ENCODE measurements around the gene UGT1A8. TPM values are rescaled to one million over a fixed set of nuclear protein-coding genes. Genes with fewer than 3 reads are reported as not detected.

UGT1A8 gene
- total and polyA plus RNA-seq, 2 experiments from 2014 or later, result 0.45 TPM; not detected in 1

- no peak for TF ChIP-seq STAT1 (IDR thresholded peaks at IDR 0.05; ENCODE audit: unreplicated experiment)
- no peak for TF ChIP-seq ETS1 (IDR thresholded peaks at IDR 0.05)
- TF ChIP-seq EZH2phosphoT487 (IDR thresholded peaks at IDR 0.05; ENCODE audit: unreplicated experiment), result no peak
- TF ChIP-seq NANOG (IDR thresholded peaks at IDR 0.05; ENCODE audit: borderline replicate concordance), result no peak
- no peak for TF ChIP-seq CREB1 (CRISPR knock-in tag; IDR thresholded peaks at IDR 0.05; ENCODE audit: low read depth)
- TF ChIP-seq ZNF331 (CRISPR knock-in tag; IDR thresholded peaks at IDR 0.05; ENCODE audit: low read depth), result no peak
- TF ChIP-seq EZH2 (IDR thresholded peaks at IDR 0.05; ENCODE audit: low read depth, unreplicated experiment), result no peak
- no peak for TF ChIP-seq ZNF114 (CRISPR knock-in tag; IDR thresholded peaks at IDR 0.05)
Measured at GRCh38 chr2:233758849-233759248, 141.4 kb downstream of the UGT1A8 start (continued).

GRCh38 chr2:233760043-233760442, 142.6 kb downstream of the UGT1A8 start, which contains the start of gene UGT1A1:
TSS of gene UGT1A1 (plus strand) at chr2:233760270. CDS start at chr2:233760288, 18 bp downstream.
- Mint-ChIP-seq H3K27me3 (ENCODE audit: insufficient read depth, low read depth, poor library complexity) (no peaks in the 10 kb centered on the region), H3K27ac (no peak within 1 kb of the TSS), H3K36me3 (ENCODE audit: low read depth) (no peaks in the 10 kb centered on the region), H3K4me1 (no peaks in the 10 kb centered on the region; the same call in 2 of the 3 replicates), H3K9me3 (peaks cover 4% of the 10 kb centered on the region; the same call in 1 of the 3 replicates), H3K4me3 (no peak within 1 kb of the TSS)
- H3K9me2 ChIP-seq (ENCODE audit: insufficient read depth), result no peaks in the 10 kb centered on the region; the same call in 1 of the 2 replicates
- no peaks in the 10 kb centered on the region for H4K20me1 ChIP-seq (replicated peaks; ENCODE audit: insufficient read depth)
- no peaks in the 10 kb centered on the region for H3K36me3 ChIP-seq (ENCODE audit: insufficient read depth)
- no peaks in the 10 kb centered on the region for H3K4me1 ChIP-seq (ENCODE audit: insufficient read depth)
- no peaks in the 10 kb centered on the region for H3K79me2 ChIP-seq (replicated peaks; ENCODE audit: insufficient read depth)
- DNase-seq (ENCODE audit: low spot score) (no peak), ATAC-seq (no peak)
- H3K27me3 ChIP-seq (ENCODE audit: insufficient read depth), result no peaks in the 10 kb centered on the region
- no peak within 1 kb of the TSS for H3K27ac ChIP-seq (ENCODE audit: low read depth)
- no peak within 1 kb of the TSS for H2AFZ ChIP-seq
- H3K4me3 ChIP-seq, result no peak within 1 kb of the TSS
- no peaks in the 10 kb centered on the region for H3F3A ChIP-seq (replicated peaks; ENCODE audit: low read depth)
- H3K4me2 ChIP-seq, result no peak within 1 kb of the TSS
- TF ChIP-seq ETS1 (IDR thresholded peaks at IDR 0.05), result no peak
- no peak for TF ChIP-seq JUNB (IDR thresholded peaks at IDR 0.05; ENCODE audit: unreplicated experiment)
- TF ChIP-seq EZH2phosphoT487 (IDR thresholded peaks at IDR 0.05; ENCODE audit: unreplicated experiment), result no peak
- TF ChIP-seq STAT1 (IDR thresholded peaks at IDR 0.05; ENCODE audit: unreplicated experiment), result no peak
- TF ChIP-seq EZH2 (IDR thresholded peaks at IDR 0.05; ENCODE audit: low read depth, unreplicated experiment), result no peak
- no peak for TF ChIP-seq POLR2AphosphoS5 (IDR thresholded peaks at IDR 0.05; ENCODE audit: low read depth)
- no peak for TF ChIP-seq ZNF462 (CRISPR knock-in tag; IDR thresholded peaks at IDR 0.05)
- TF ChIP-seq CREB1 (CRISPR knock-in tag; IDR thresholded peaks at IDR 0.05; ENCODE audit: low read depth), result no peak
- TF ChIP-seq NANOG (IDR thresholded peaks at IDR 0.05; ENCODE audit: borderline replicate concordance), result no peak
- TF ChIP-seq CTCF (conservative IDR thresholded peaks at IDR 0.05; ENCODE audit: low read depth in 2 of 2), result no peak
